Tibial artery (tissue), 4 donors: ENCODE results near the gene FCER2.
"Not testable (repeated sequence)": the region's sequence is repeated elsewhere in the genome, so short reads cannot be mapped to it uniquely, and the experiment has no call there.

Experiments
- DNase-seq, 2 donors: peaks; one replicate each; pipeline ENCODE4 v3.0.0-alpha.2; 2019
- H3K27ac ChIP-seq, 2 donors: fragments of 200-600 bp; sonication (generic) in 1 of 2; 1 replicate in 1 of 2; 2 replicates in 1 of 2; pipeline ENCODE4 v1.5.1; 2018 to 2019; ENCODE audit warnings: mild to moderate bottlenecking in 1 of 2
- H3K27me3 ChIP-seq, 2 donors: fragments of 200-600 bp; sonication (generic) in 1 of 2; one replicate each; pipeline versions ENCODE4 v1.5.1 to v1.6.0; 2016 to 2019
- H3K36me3 ChIP-seq, 3 donors: fragments of 200-600 bp; sonication (generic) in 2 of 3; one replicate each; pipeline ENCODE4 v1.5.1; 2016 to 2019; ENCODE audit warnings: mild to moderate bottlenecking in 2 of 3
- H3K4me1 ChIP-seq, 4 donors: fragments of 200-600 bp; sonication (generic) in 2 of 4; 1 replicate in 3 of 4; 2 replicates in 1 of 4; pipeline ENCODE4 v1.5.1; 2016 to 2019
- H3K4me3 ChIP-seq, 2 donors: fragments of 200-600 bp; sonication (generic) in 1 of 2; 1 replicate in 1 of 2; 2 replicates in 1 of 2; pipeline ENCODE4 v1.5.1; 2018 to 2019; ENCODE audit warnings: mild to moderate bottlenecking in 2 of 2
- H3K9me3 ChIP-seq, 3 donors: fragments of 200-600 bp; sonication (generic) in 1 of 3; one replicate each; pipeline ENCODE4 v1.5.1; 2016 to 2019
- CTCF ChIP-seq, 2 experiments: fragments of 200-600 bp in 1 of 2; fragments of 450-650 bp in 1 of 2; IDR thresholded peaks; one replicate each; pipeline ENCODE4 v1.5.1; 2017 to 2019; ENCODE audit warnings: antibody characterized with exemption in 2 of 2, mild to moderate bottlenecking in 1 of 2, moderate library complexity in 1 of 2
- intact Hi-C: fragments of 100-400 bp; cut with DNase I; formaldehyde crosslinking; loops from one replicate; pipeline ENCODE4 v1.15.0; 2023; ENCODE audit warnings: low total_unique reads

FCER2 gene

GRCh38 chr19:7646426-7646700, 55.6 kb downstream of the FCER2 start:
- intact Hi-C loops = loop anchor here (10.0 kb wide), 1 partner anchor 148 kb away; no protein-coding TSS in a partner anchor
- H3K4me1 ChIP-seq = no peaks in the 10 kb centered on the region
- no peak for TF ChIP-seq CTCF (IDR thresholded peaks at IDR 0.05)
- peaks cover 0 to 73% of the 10 kb centered on the region in 2 donors for H3K27me3 ChIP-seq
- no peak overlapping the region for H3K27ac ChIP-seq
- DNase-seq = no peak
- H3K4me3 ChIP-seq = no peak overlapping the region
- no peaks in the 10 kb centered on the region for H3K9me3 ChIP-seq
- H3K36me3 ChIP-seq = peaks cover 0 to 31% (median 0%) of the 10 kb centered on the region in 3 donors

- no peak overlapping the region for H3K4me3 ChIP-seq
- H3K36me3 ChIP-seq = peaks cover 0 to 31% (median 0%) of the 10 kb centered on the region in 3 donors
- peaks cover 0 to 68% of the 10 kb centered on the region in 2 donors for H3K27me3 ChIP-seq
- H3K27ac ChIP-seq = no peak overlapping the region
- intact Hi-C loops = loop anchor here (10.0 kb wide), 1 partner anchor 149 kb away; no protein-coding TSS in a partner anchor
- TF ChIP-seq CTCF (IDR thresholded peaks at IDR 0.05) = no peak
- DNase-seq = no peak
- H3K4me1 ChIP-seq = no peaks in the 10 kb centered on the region
- H3K9me3 ChIP-seq = no peaks in the 10 kb centered on the region
These were observed 56.1 kb downstream of the FCER2 start for GRCh38 chr19:7645656-7646425.

GRCh38 chr19:7645163-7645562, 56.8 kb downstream of the FCER2 start:
- TF ChIP-seq CTCF (IDR thresholded peaks at IDR 0.05) = no peak
- H3K4me1 ChIP-seq = no peaks in the 10 kb centered on the region
- peaks cover 0 to 61% of the 10 kb centered on the region in 2 donors for H3K27me3 ChIP-seq
- DNase-seq = no peak
- no peak overlapping the region for H3K27ac ChIP-seq
- intact Hi-C loops = loop anchor here (10.0 kb wide), 1 partner anchor 150 kb away; no protein-coding TSS in a partner anchor
- peaks cover 0 to 31% (median 0%) of the 10 kb centered on the region in 3 donors for H3K36me3 ChIP-seq
- no peak overlapping the region for H3K4me3 ChIP-seq
- no peaks in the 10 kb centered on the region for H3K9me3 ChIP-seq

GRCh38 chr19:7644550-7644877, 57.4 kb downstream of the FCER2 start:
- intact Hi-C loops = loop anchor here (10.0 kb wide), 1 partner anchor 150 kb away; no protein-coding TSS in a partner anchor
- H3K36me3 ChIP-seq = peaks cover 0 to 31% (median 0%) of the 10 kb centered on the region in 3 donors
- no peaks in the 10 kb centered on the region for H3K9me3 ChIP-seq
- TF ChIP-seq CTCF (IDR thresholded peaks at IDR 0.05) = no peak
- no peak for DNase-seq
- no peaks in the 10 kb centered on the region for H3K4me1 ChIP-seq
- H3K27ac ChIP-seq = no peak overlapping the region
- no peak overlapping the region for H3K4me3 ChIP-seq
- peaks cover 0 to 60% of the 10 kb centered on the region in 2 donors for H3K27me3 ChIP-seq

- Histone ChIP-seq H3K27me3 (peaks cover 0 to 60% of the 10 kb centered on the region in 2 donors), H3K36me3 (peaks cover 0 to 31% (median 0%) of the 10 kb centered on the region in 3 donors)
- intact Hi-C loops = loop anchor here (10.0 kb wide), 1 partner anchor 151 kb away; no protein-coding TSS in a partner anchor
- not testable (repeated sequence) for DNase-seq, H3K27ac ChIP-seq, H3K9me3 ChIP-seq, H3K4me1 ChIP-seq, H3K4me3 ChIP-seq
These were observed 58.0 kb downstream of the FCER2 start for GRCh38 chr19:7643629-7644549.
